H1 (cell line): ENCODE results near the gene PRR12. TPM values are rescaled to one million over a fixed set of nuclear protein-coding genes. Genes with fewer than 3 reads are reported as not detected.

ENCODE experiments used
- CTCF ChIA-PET: fragments of 300-600 bp; sonication (Branson Sonifier 250); formaldehyde crosslinking; loops from one replicate; lab custom pipeline; 2021; ENCODE audit not compliant: partially characterized antibody; lab: Charles Lee
- POLR2A ChIA-PET: fragments of 300-600 bp; sonication (Branson Sonifier 250); formaldehyde crosslinking; loops from one replicate; lab custom pipeline; 2021; ENCODE audit warnings: inconsistent platforms; ENCODE audit not compliant: partially characterized antibody; lab: Charles Lee
- DNase-seq, 2 experiments: peaks; one replicate each; pipeline versions ENCODE4 v3.0.0 to v3.0.0-alpha.2; 2010 to 2022; ENCODE audit warnings: low spot score in 2 of 2, low read depth in 1 of 2, mixed read lengths in 1 of 2
- FAIRE-seq: peaks from 2 replicates; lab custom pipeline; 2011; peaks lifted over from hg19 to GRCh38; lab: Jason Lieb, UNC
- H2AFZ ChIP-seq: 2 replicates; pipeline ENCODE4 v1.8.1; 2012; ENCODE audit warnings: low read length, inconsistent platforms
- H2AK5ac ChIP-seq: 2 replicates; pipeline ENCODE4 v1.6.1; 2013; ENCODE audit warnings: low read depth, low read length
- H2BK120ac ChIP-seq: replicated peaks from 2 replicates; pipeline ENCODE3; 2013; ENCODE audit warnings: low read depth, low read length, inconsistent platforms
- H2BK12ac ChIP-seq: 2 replicates; pipeline ENCODE4 v1.6.1; 2013; ENCODE audit warnings: low read depth, low read length
- H2BK15ac ChIP-seq: 2 replicates; pipeline ENCODE4 v1.6.1; 2013; ENCODE audit warnings: low read length
- H2BK20ac ChIP-seq: 2 replicates; pipeline ENCODE4 v1.6.1; 2013; ENCODE audit warnings: low read length
- H2BK5ac ChIP-seq: 2 replicates; pipeline ENCODE4 v1.6.1; 2013; ENCODE audit warnings: low read depth, low read length
- H3K14ac ChIP-seq: 2 replicates; pipeline ENCODE4 v1.6.1; 2013; ENCODE audit warnings: inconsistent platforms; ENCODE audit not compliant: insufficient read length
- H3K18ac ChIP-seq: 2 replicates; pipeline ENCODE4 v1.6.1; 2013; ENCODE audit warnings: low read length; ENCODE audit errors: extremely low read depth
- H3K23ac ChIP-seq: 2 replicates; pipeline ENCODE4 v1.6.1; 2013; ENCODE audit warnings: inconsistent platforms; ENCODE audit not compliant: insufficient read length
- H3K23me2 ChIP-seq: 2 replicates; pipeline ENCODE4 v1.6.1; 2013; ENCODE audit warnings: low read depth, low read length
- H3K27ac ChIP-seq: 2 replicates; pipeline ENCODE4 v1.6.1; 2011; ENCODE audit warnings: low read depth, low read length, inconsistent platforms
- H3K27me3 ChIP-seq, 4 experiments: replicated peaks in 1 of 4; 1 replicate in 1 of 4; 2 replicates in 3 of 4; pipeline versions ENCODE4 v1.6.1 to v1.8.1; 2011 to 2013; ENCODE audit warnings: low read length in 3 of 4, mild to moderate bottlenecking in 3 of 4, inconsistent platforms in 2 of 4, mixed read lengths in 2 of 4, moderate library complexity in 1 of 4; ENCODE audit not compliant: control insufficient read depth in 3 of 4, insufficient read depth in 3 of 4; ENCODE audit errors: extremely low read depth in 1 of 4
- H3K36me3 ChIP-seq, 4 experiments: 2 replicates each; pipeline versions ENCODE4 v1.6.1 to v1.8.1; 2011 to 2013; ENCODE audit warnings: mild to moderate bottlenecking in 4 of 4, low read length in 3 of 4, moderate library complexity in 2 of 4, control low read depth in 1 of 4, inconsistent platforms in 1 of 4; ENCODE audit not compliant: insufficient read depth in 4 of 4, control insufficient read depth in 2 of 4
- H3K4ac ChIP-seq: replicated peaks from 2 replicates; pipeline ENCODE3; 2013; ENCODE audit warnings: low read length, low read depth, mixed read lengths, inconsistent platforms; ENCODE audit not compliant: insufficient read length
- H3K4me1 ChIP-seq, 4 experiments: replicated peaks in 1 of 4; 1 replicate in 1 of 4; 2 replicates in 3 of 4; pipeline versions ENCODE4 v1.6.1 to v1.8.1; 2011 to 2013; ENCODE audit warnings: low read length in 3 of 4, inconsistent platforms in 2 of 4, mixed read lengths in 1 of 4; ENCODE audit not compliant: insufficient read depth in 4 of 4, control insufficient read depth in 3 of 4
- H3K4me2 ChIP-seq, 2 experiments: 2 replicates each; pipeline versions ENCODE4 v1.6.1 to v1.8.1; 2011 to 2013; ENCODE audit warnings: low read depth in 2 of 2, low read length in 2 of 2, control low read depth in 1 of 2, inconsistent platforms in 1 of 2, mild to moderate bottlenecking in 1 of 2; ENCODE audit not compliant: insufficient read depth in 1 of 2
- H3K4me3 ChIP-seq, 4 experiments: fragments of 200-600, 300-600 bp in 1 of 4; sonication (generic), shearing (Covaris generic), sonication (Bioruptor Twin) in 1 of 4; 2 replicates each; pipeline versions ENCODE4 v1.5.1 to v1.8.1; 2011 to 2016; ENCODE audit warnings: low read length in 4 of 4, low read depth in 3 of 4, control low read depth in 2 of 4, inconsistent platforms in 2 of 4, mild to moderate bottlenecking in 2 of 4, mixed read lengths in 1 of 4, moderate library complexity in 1 of 4; ENCODE audit not compliant: insufficient read depth in 2 of 4; ENCODE audit errors: extremely low read depth in 1 of 4
- H3K56ac ChIP-seq: replicated peaks from 2 replicates; pipeline ENCODE3; 2013; ENCODE audit warnings: low read depth, mild to moderate bottlenecking, mixed read lengths, low read length, inconsistent platforms; ENCODE audit not compliant: insufficient read length
- H3K79me1 ChIP-seq: 2 replicates; pipeline ENCODE4 v1.6.1; 2013; ENCODE audit warnings: low read depth, low read length, control low read depth
- H3K79me2 ChIP-seq, 2 experiments: 2 replicates each; pipeline versions ENCODE4 v1.6.1 to v1.8.1; 2012 to 2013; ENCODE audit warnings: low read length in 2 of 2, mild to moderate bottlenecking in 2 of 2, inconsistent platforms in 1 of 2; ENCODE audit not compliant: insufficient read depth in 2 of 2, control insufficient read depth in 1 of 2
- H3K9ac ChIP-seq, 4 experiments: replicated peaks in 1 of 4; 1 replicate in 1 of 4; 2 replicates in 3 of 4; pipeline versions ENCODE4 v1.6.1 to v1.8.1; 2011 to 2013; ENCODE audit warnings: low read depth in 3 of 4, low read length in 3 of 4, control low read depth in 2 of 4, mild to moderate bottlenecking in 2 of 4, moderate library complexity in 2 of 4, inconsistent platforms in 1 of 4; ENCODE audit errors: extremely low read depth in 1 of 4
- H3K9me3 ChIP-seq, 2 experiments: 2 replicates each; pipeline versions ENCODE4 v1.6.1 to v1.8.1; 2012 to 2013; ENCODE audit warnings: mild to moderate bottlenecking in 2 of 2, moderate library complexity in 2 of 2, control low read depth in 1 of 2, inconsistent platforms in 1 of 2, low read depth in 1 of 2, low read length in 1 of 2, mixed read lengths in 1 of 2; ENCODE audit not compliant: insufficient read depth in 2 of 2
- H4K20me1 ChIP-seq, 2 experiments: replicated peaks in 1 of 2; 2 replicates each; pipeline versions ENCODE3 to v1.8.1; 2011 to 2013; ENCODE audit warnings: inconsistent platforms in 2 of 2, low read length in 2 of 2, mild to moderate bottlenecking in 1 of 2; ENCODE audit not compliant: insufficient read depth in 2 of 2, control insufficient read depth in 1 of 2
- H4K5ac ChIP-seq: 2 replicates; pipeline ENCODE4 v1.6.1; 2013; ENCODE audit warnings: low read length, low read depth, mixed read lengths, inconsistent platforms; ENCODE audit not compliant: insufficient read length
- H4K8ac ChIP-seq: 2 replicates; pipeline ENCODE4 v1.8.0; 2013; ENCODE audit warnings: mild to moderate bottlenecking, moderate library complexity, low read length, inconsistent platforms; ENCODE audit not compliant: insufficient read depth; ENCODE audit errors: extremely low read depth
- H4K91ac ChIP-seq: replicated peaks from 2 replicates; pipeline ENCODE3; 2013; ENCODE audit warnings: low read length, mixed read lengths, inconsistent platforms; ENCODE audit not compliant: insufficient read length
- CBX8 ChIP-seq: fragments of 300-800, 300-1000 bp; sonication (generic); IDR thresholded peaks from 2 replicates; pipeline ENCODE4 v1.7.1; 2016; ENCODE audit warnings: low read depth, low read length, borderline replicate concordance
- GTF2F1 ChIP-seq: IDR thresholded peaks from 2 replicates; pipeline ENCODE4 v1.6.1; 2012; ENCODE audit warnings: low read depth, low read length, improper control_type of control experiment, borderline replicate concordance
- RAD21 ChIP-seq, 2 experiments: IDR thresholded peaks in 1 of 2; conservative IDR thresholded peaks in 1 of 2; 2 replicates each; pipeline ENCODE4 v1.6.1; 2011; ENCODE audit warnings: low read depth in 2 of 2, low read length in 2 of 2, improper control_type of control experiment in 1 of 2, inconsistent platforms in 1 of 2, mild to moderate bottlenecking in 1 of 2, moderate library complexity in 1 of 2
- TAF7 ChIP-seq: optimal IDR thresholded peaks from 2 replicates; pipeline ENCODE3; 2011; ENCODE audit warnings: low read depth, mild to moderate bottlenecking, inconsistent platforms, low read length, moderate library complexity, borderline replicate concordance
- WGBS, 2 experiments: shearing (Covaris generic) in 1 of 2; methylation state at CpG; one replicate each; pipeline versions ENCODE4 v1.1.6 to v1.1.7; 2013 to 2015; ENCODE audit warnings: low lambda C conversion rate in 2 of 2, mixed read lengths in 2 of 2, inconsistent platforms in 1 of 2, low coverage in 1 of 2, missing lambda C conversion rate in 1 of 2; ENCODE audit not compliant: insufficient replicate concordance in 2 of 2, insufficient coverage in 1 of 2, insufficient read length in 1 of 2; ENCODE audit errors: extremely low coverage in 1 of 2, missing lambda C conversion rate in 1 of 2; 5-methylcytosine and 5-hydroxymethylcytosine counted together
- polyA plus RNA-seq, 7 experiments: library from polyadenylated mRNA; depleted of rRNA in 3 of 7; stranded (reverse) in 5 of 7; unstranded in 2 of 7; fragments of >200 nt in 5 of 7; fragments of 200-250 nt in 2 of 7; gene quantifications; 1 replicate in 5 of 7; 2 replicates in 1 of 7; 4 replicates in 1 of 7; pipeline versions ENCODE4 v1.2.1 to v1.2.3, GENCODE V29; 2011 to 2013; ENCODE audit warnings: missing spikeins in 2 of 7, mixed read lengths in 2 of 7
- total RNA-seq: library from RNA; stranded (reverse); fragmentation: NEBNext Ultra II Directional; extraction: Animal tissue kit (Norgen Biotek cat#: 25700); gene quantifications from 2 replicates; pipeline ENCODE4 v1.2.1, GENCODE V29; 2021

Gene PRR12
- total and polyA plus RNA-seq, 2 of the 8 experiments (the other 6 are each of a cell fraction or from before 2014, with no cell fraction given), result 2.5 to 59.4 TPM

DNA sequence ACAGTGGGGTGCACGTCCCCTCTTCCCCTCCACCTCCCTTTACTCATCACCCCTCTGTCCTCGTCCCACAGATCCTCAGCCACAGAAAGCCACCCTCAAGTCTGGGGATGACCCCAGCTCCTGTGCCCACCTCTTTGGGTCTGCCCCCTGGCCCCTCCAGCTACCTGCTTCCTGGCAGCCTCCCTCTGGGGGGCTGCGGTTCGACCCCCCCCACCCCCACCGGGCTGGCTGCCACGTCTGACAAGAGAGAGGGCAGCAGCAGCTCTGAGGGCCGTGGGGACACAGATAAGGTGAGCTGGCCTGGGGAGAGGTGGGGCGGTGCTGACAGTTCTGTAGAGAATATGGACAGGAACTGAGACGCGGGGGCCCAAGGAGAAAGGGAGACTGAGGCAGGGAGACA, 63.6 kb downstream of the PRR12 start:
- 94% methylated on average over 8 of the region's 10 CpGs; no CpG with 5 or more reads in 1 of the 2 experiments for WGBS, 2 experiments
- TF ChIP-seq CBX8 (no peak), GTF2F1 (no peak), RAD21 (IDR thresholded peaks at IDR 0.05 in 1 of 2, conservative IDR thresholded peaks at IDR 0.05 in 1 of 2; ENCODE audit: low read depth in 2 of 2, low read length in 2 of 2) (no peak), TAF7 (no peak)

More for the DNA sequence above, 63.6 kb downstream of the PRR12 start:
- Histone ChIP-seq H4K91ac (no peak overlapping the region), H3K27me3 (no peaks in the 10 kb centered on the region), H2BK15ac (no peak overlapping the region), H3K4me2 (no peak overlapping the region), H3K79me1 (peaks cover 7% of the 10 kb centered on the region; the same call in 1 of the 2 replicates), H3K14ac (no peak overlapping the region), H2BK120ac (no peak overlapping the region), H3K4ac (no peak overlapping the region), H3K56ac (no peak overlapping the region), H2BK12ac (no peak overlapping the region), H2BK20ac (no peak overlapping the region), H3K9me3 (no peaks in the 10 kb centered on the region), H3K79me2 (no peaks in the 10 kb centered on the region; a peak in 1 of 4 replicates), H4K8ac (no peak overlapping the region), H4K5ac (no peak overlapping the region), H2AFZ (no peak overlapping the region), H2BK5ac (no peak overlapping the region), H3K4me3 (no peak overlapping the region), H3K36me3 (peaks cover 15 to 75% (median 49%) of the 10 kb centered on the region in 4 experiments; a peak in 7 of 8 replicates), H3K18ac (no peak overlapping the region), H4K20me1 (peaks cover 6 to 17% of the 10 kb centered on the region in 2 experiments), H3K23me2 (no peaks in the 10 kb centered on the region), H3K23ac (no peak overlapping the region), H3K9ac (no peak overlapping the region), H2AK5ac (no peak overlapping the region), H3K4me1 (peaks cover 0 to 14% (median 5%) of the 10 kb centered on the region in 4 experiments; a peak in 4 of 7 replicates), H3K27ac (no peak overlapping the region)
- no peak for DNase-seq
- POLR2A ChIA-PET, result interaction anchor here (1.0 to 18.0 kb wide), 6 partner anchors 10 to 74 kb away, joined by 3 to 275 read pairs (median 22); partner anchors contain the start of genes ADM5, BCL2L12, IRF3 and NOSIP
- FAIRE-seq, result no peak
- CTCF ChIA-PET, result interaction anchor here (0.5 to 3.8 kb wide), 7 partner anchors 11 to 56 kb away, joined by 4 to 39 read pairs (median 5); partner anchors contain the start of genes ADM5, BCL2L12 and IRF3
